Lower lobe of right lung (tissue), 2 donors: ENCODE measurements around the gene PLPPR2. TPM values are rescaled to one million over a fixed set of nuclear protein-coding genes. Genes with fewer than 3 reads are reported as not detected.
A peak's percentile ranks its signal among the peaks of the same experiment; 100 is the strongest.

Source experiments
- ATAC-seq, 2 donors: fragments of 200-7000 bp; cut with Tn5 transposase; one replicate each; pipeline ENCODE4 v1.9.1; 2020 to 2022; ENCODE audit warnings: mild to moderate bottlenecking in 2 of 2, moderate library complexity in 2 of 2
- DNase-seq: peaks from one replicate; pipeline ENCODE4 v3.0.0-alpha.2; 2020
- H3K27ac ChIP-seq: fragments of 200-600 bp; one replicate; pipeline ENCODE4 v1.8.0; 2022
- H3K27me3 ChIP-seq: fragments of 200-600 bp; one replicate; pipeline ENCODE4 v1.8.0; 2022; ENCODE audit warnings: low read depth
- H3K36me3 ChIP-seq: fragments of 200-600 bp; one replicate; pipeline ENCODE4 v1.8.0; 2022; ENCODE audit warnings: mild to moderate bottlenecking
- H3K4me1 ChIP-seq: fragments of 200-600 bp; one replicate; pipeline ENCODE4 v1.8.0; 2022
- H3K4me3 ChIP-seq: fragments of 200-600 bp; one replicate; pipeline ENCODE4 v1.8.0; 2022; ENCODE audit warnings: mild to moderate bottlenecking
- H3K9me3 ChIP-seq: fragments of 200-600 bp; one replicate; pipeline ENCODE4 v1.8.0; 2022
- intact Hi-C: fragments of 100-400 bp; cut with DNase I; formaldehyde crosslinking; loops from one replicate; pipeline ENCODE4 v1.11.0; 2022
- total RNA-seq: library from RNA; stranded (reverse); fragmentation: NEBNext Ultra II Directional; extraction: Animal tissue kit (Norgen Biotek cat#: 25700); gene quantifications from one replicate; pipeline ENCODE4 v1.2.1, GENCODE V29; 2021
- TF ChIP-seq, protein P1 (sequence below): fragments of 200-600 bp; IDR thresholded peaks from one replicate; pipeline ENCODE4 v1.8.0; 2022; ENCODE audit warnings: antibody characterized with exemption, mild to moderate bottlenecking
- donor health status: DM: no; HTN: yes; CAD: no; lungs with severe emphysema.

PLPPR2 gene
- total RNA-seq, 1 donor from 2014 or later: 21.3 TPM

- TF ChIP-seq, protein P1, sequence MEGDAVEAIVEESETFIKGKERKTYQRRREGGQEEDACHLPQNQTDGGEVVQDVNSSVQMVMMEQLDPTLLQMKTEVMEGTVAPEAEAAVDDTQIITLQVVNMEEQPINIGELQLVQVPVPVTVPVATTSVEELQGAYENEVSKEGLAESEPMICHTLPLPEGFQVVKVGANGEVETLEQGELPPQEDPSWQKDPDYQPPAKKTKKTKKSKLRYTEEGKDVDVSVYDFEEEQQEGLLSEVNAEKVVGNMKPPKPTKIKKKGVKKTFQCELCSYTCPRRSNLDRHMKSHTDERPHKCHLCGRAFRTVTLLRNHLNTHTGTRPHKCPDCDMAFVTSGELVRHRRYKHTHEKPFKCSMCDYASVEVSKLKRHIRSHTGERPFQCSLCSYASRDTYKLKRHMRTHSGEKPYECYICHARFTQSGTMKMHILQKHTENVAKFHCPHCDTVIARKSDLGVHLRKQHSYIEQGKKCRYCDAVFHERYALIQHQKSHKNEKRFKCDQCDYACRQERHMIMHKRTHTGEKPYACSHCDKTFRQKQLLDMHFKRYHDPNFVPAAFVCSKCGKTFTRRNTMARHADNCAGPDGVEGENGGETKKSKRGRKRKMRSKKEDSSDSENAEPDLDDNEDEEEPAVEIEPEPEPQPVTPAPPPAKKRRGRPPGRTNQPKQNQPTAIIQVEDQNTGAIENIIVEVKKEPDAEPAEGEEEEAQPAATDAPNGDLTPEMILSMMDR: no peak
- ATAC-seq: no peak
- peaks cover 8% of the 10 kb centered on the region for H3K36me3 ChIP-seq
- H3K4me1 ChIP-seq: peaks cover 39% of the 10 kb centered on the region
- H3K27ac ChIP-seq: peak overlapping the region; percentile 89
- peak overlapping the region; percentile 62 for H3K4me3 ChIP-seq
- H3K27me3 ChIP-seq: no peaks in the 10 kb centered on the region
- no peaks in the 10 kb centered on the region for H3K9me3 ChIP-seq
- DNase-seq: no peak
- intact Hi-C loops: no loop called here
Measured at GRCh38 chr19:11373166-11373884, 18.1 kb downstream of the PLPPR2 start.

DNA sequence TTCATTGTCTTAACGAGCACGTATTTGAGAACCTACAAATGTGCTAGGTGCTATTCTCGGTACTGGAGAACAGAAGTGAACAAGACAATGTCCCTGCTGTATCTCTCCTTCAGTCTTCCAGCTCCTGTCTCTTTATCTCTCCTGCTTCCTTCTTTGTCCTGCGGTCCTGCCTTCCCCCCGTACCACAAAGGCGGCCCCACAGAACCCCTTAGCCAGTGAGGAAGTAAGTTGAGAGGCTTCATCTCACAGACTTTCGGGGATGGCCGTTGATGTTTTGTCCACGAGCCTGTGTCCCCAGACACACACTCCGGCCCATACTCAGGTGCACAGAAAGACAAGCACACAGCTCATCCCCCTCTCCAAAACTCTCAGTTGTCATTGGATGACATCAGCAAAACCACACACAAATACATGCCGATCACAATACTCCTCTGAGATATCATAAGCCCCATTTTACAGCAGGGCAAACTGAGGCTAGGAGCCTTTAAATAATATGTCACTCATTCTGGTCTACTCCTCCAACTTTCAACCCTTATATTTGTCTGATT is 18.7 kb downstream of the PLPPR2 start:
- Histone ChIP-seq H3K4me1 (peaks cover 42% of the 10 kb centered on the region), H3K27me3 (no peaks in the 10 kb centered on the region), H3K4me3 (peak overlapping the region; percentile 62), H3K27ac (peak overlapping the region; percentile 89), H3K9me3 (no peaks in the 10 kb centered on the region), H3K36me3 (peaks cover 12% of the 10 kb centered on the region)
- TF ChIP-seq, protein P1: no peak
- DNase-seq: no peak
- ATAC-seq: no peak
- intact Hi-C loops: no loop called here

GRCh38 chr19:11374433-11375142 is 19.4 kb downstream of the PLPPR2 start, which contains the start of gene SWSAP1:
SWSAP1 (plus strand) TSS chr19:11374666; CDS start chr19:11374681, 15 bp downstream.
- H3K4me3 ChIP-seq: peak within 1 kb of the TSS; percentile 62
- intact Hi-C loops: no loop called here
- no peaks in the 10 kb centered on the region for H3K27me3 ChIP-seq
- peak within 1 kb of the TSS; percentile 89 for H3K27ac ChIP-seq
- no peaks in the 10 kb centered on the region for H3K9me3 ChIP-seq
- H3K4me1 ChIP-seq: peaks cover 42% of the 10 kb centered on the region
- ATAC-seq (peak; percentile 97), DNase-seq (peak; percentile 98)
- TF ChIP-seq, protein P1: no peak
- peaks cover 12% of the 10 kb centered on the region for H3K36me3 ChIP-seq

DNA sequence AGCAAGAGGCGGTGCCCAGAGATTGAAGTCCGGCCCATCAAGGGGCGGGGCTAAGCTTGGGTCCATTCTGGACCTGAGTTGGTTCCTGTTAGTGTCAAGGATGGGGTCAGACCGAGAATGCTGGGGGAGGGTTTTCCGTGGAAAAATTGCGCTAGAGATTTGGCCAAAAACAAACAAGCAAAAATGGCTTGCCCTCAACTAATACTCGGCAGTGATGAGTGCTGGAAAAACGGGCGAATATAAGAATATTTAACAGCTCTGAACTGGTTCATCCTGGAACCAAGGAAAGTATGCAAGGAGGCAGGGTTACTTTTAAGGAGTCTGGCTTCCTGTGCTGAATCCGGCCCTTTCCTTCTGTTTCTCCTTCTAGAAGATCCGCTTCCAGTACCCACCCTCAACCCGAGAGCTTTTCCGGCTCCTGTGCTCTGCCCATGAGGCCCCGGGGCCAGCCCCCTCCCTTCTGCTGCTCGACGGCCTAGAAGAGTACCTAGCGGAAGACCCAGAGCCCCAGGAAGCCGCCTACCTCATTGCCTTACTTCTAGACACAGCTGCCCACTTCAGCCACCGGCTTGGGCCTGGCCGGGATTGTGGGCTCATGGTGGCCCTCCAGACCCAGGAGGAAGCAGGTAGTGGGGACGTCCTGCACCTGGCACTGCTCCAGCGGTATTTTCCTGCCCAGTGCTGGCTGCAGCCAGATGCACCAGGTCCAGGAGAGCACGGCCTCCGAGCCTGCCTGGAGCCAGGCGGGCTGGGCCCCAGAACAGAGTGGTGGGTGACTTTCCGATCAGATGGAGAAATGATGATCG is 20.1 kb downstream of the PLPPR2 start:
- TF ChIP-seq, protein P1: no peak
- intact Hi-C loops: no loop called here
- peak; percentile 81 for DNase-seq

GRCh38 chr19:11377237-11377636 is 22.0 kb downstream of the PLPPR2 start:
- no peak for ATAC-seq
- intact Hi-C loops: no loop called here
- H3K27ac ChIP-seq: no peak overlapping the region
- peaks cover 61% of the 10 kb centered on the region for H3K4me1 ChIP-seq
- H3K36me3 ChIP-seq: peaks cover 12% of the 10 kb centered on the region
- no peaks in the 10 kb centered on the region for H3K27me3 ChIP-seq
- no peak overlapping the region for H3K4me3 ChIP-seq
- DNase-seq: no peak
- no peaks in the 10 kb centered on the region for H3K9me3 ChIP-seq
- TF ChIP-seq, protein P1: no peak

More for the DNA sequence above, 20.1 kb downstream of the PLPPR2 start:
- ATAC-seq: peak; percentile 34 to 41
- Histone ChIP-seq H3K27me3 (no peaks in the 10 kb centered on the region), H3K4me3 (peak overlapping the region; percentile 62), H3K36me3 (peaks cover 12% of the 10 kb centered on the region), H3K4me1 (peaks cover 48% of the 10 kb centered on the region), H3K27ac (peak overlapping the region; percentile 89), H3K9me3 (no peaks in the 10 kb centered on the region)
